SIG-M5 (cell line): ENCODE data around the gene CREBBP.

Experiments
- DNase-seq: peaks from one replicate; lab custom pipeline; 2025; lab: John Stamatoyannopoulos, UW

Gene CREBBP

DNA sequence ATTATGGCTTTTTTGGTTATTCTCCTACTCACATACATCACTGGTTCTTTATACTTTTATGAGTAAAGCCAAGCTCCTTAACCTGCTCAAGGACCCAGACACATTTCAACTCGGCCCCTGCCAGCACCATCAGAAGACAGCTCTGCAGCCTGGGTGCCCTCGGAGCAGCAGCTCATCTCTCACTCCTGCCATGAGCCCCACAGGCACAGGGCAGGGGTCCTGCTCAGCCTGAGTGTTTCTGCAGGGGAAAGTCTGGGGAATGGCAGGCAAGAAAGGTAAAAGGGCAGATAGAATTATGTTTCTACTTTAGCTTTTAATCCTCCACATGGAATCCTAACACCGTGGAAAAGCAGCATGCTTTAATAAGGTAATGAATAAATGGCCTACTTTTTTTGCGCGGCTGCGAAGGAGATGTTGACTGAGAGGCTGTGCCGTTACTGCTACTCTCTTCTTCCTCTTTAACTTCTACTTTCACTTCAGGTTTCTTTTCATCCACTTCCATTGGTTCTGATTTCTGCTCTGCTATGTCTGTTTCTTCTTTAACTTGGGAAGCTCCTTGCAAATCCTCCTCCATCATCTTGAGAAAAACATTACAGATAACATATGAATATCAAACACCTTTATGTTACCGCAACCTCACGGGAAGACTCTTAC lies 113.1 kb downstream of the CREBBP start:
- no peak for DNase-seq

DNA sequence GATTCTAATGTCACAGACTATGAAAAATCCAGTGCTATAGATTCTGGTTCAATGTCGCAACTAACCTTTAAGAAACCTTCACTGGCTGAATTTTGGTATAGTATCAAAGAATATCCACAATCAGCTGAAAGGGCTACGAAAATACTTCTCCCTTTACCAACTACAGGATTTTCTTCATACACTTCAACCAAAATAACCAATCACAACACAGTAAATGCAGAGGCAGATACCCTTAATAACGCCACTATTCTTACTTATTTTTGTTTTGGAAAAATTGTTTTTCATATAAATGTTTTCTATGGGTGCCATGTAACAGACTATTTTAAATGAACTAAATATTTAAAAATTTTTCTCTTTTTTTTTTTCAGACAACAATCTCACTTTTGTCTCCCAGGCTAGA lies 114.3 kb downstream of the CREBBP start:
- DNase-seq: no peak

DNA sequence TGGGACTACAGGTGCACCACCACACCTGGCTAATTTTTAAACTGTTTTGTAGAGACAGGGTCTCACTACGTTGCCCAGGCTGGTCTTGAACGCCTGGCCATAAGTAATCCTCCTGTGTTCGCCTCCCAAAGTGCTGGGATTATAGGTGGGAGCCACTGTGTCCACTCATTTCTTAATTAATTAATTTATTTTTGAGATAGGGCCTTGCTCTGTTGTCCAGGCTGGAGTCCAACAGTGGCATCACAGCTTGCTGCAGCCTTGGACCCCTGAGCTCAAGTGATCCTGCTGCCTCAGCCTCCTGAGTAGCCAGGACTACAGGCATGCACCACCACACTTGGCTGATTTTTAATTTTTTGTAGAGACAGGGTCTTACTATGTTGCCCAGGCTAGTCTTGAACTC lies 116.1 kb downstream of the CREBBP start:
- no peak for DNase-seq

- no peak for DNase-seq
Measured at GRCh38 chr16:3762107-3762750, 118.3 kb downstream of the CREBBP start.

GRCh38 chr16:3761375-3762106 lies 119.0 kb downstream of the CREBBP start:
- DNase-seq: no peak

DNA sequence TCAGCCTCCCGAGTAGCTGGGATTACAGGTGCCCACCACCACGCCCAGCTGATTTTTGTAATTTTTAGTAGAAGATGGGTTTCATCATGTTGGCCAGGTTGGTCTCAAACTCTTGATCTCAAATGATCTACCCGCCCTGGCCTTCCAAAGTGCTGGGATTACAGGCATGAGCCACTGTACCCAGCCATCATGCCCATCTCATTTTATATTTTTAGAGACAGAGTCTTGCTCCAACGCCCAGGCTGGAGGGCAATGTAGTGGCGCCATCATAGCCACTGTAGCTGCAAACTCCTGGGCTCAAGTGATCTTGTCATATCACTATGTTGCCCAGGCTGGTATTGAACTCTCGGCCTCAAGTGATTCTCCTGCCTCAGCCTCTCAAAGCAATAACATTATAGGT lies 120.0 kb downstream of the CREBBP start:
- DNase-seq: no peak

DNA sequence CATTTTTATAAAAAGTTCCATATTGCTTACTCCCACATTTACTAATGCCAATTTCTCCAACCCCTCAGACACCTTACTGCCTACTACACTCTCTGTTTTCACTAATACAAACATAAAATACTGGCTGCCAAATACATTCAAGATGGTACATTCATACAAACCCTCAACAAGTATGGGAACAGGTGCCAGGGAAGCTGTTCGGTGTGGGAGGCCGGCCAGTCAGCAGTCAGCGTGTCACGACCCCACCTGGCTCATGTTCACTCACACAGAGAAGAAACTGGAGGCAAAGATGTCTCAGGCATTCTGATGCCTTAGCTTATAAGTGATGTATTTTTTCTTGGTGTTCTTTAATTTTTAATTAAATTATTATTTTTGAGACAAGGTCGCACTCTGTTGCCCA lies 120.8 kb downstream of the CREBBP start:
- DNase-seq: no peak

- no peak for DNase-seq
Measured at GRCh38 chr16:3756113-3756512, 124.4 kb downstream of the CREBBP start.

DNA sequence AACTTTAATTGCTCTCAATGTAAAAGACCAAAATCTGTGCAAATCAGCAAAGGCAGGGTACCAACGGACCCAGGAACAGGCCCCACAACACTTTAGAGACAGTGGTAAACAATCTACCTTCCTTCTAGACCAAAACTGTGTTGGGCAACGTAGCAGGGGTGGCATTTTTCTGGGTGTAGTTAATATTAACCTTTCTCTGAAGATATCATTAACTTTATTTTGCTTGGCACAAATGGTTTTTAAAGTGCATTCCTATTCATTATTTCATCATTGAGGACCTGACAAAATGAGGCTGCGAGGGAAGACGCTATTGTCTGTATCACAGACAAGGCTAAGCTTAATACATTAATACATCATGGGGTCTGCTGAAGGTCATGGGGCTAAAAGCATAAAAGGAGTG lies 125.3 kb downstream of the CREBBP start:
- DNase-seq: no peak

- no peak for DNase-seq
Measured at GRCh38 chr16:3754772-3755171, 125.7 kb downstream of the CREBBP start.

DNA sequence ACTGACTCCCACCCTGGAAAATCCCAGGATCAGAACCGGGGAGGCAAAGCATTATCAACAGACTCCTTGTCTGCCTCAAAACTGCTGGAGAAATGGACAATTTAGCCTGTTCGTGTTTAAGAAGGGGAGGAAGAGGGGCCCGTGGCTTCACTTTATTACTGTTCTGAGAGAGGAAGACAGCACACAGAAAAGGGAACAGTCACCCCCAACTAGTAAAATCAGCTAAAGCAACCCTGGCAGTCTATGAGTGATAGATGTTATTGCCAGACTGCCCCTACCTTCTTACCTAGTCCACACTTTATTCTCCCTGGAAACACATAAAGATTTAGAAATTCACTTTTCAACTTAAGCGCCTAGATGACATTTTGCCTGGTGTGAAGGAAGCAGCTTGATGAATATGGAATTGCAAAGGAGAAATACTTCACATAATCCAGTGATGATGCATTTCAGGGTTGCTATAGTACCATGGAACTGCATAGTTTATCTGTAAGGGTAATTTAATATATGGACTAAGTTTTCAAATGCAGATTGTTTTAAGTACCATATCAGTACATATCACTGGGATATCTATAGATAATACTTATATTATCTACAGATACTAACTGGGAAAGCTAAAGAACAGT lies 126.3 kb downstream of the CREBBP start:
- DNase-seq: no peak

- DNase-seq: no peak
Measured at GRCh38 chr16:3752984-3753383, 127.5 kb downstream of the CREBBP start.

DNA sequence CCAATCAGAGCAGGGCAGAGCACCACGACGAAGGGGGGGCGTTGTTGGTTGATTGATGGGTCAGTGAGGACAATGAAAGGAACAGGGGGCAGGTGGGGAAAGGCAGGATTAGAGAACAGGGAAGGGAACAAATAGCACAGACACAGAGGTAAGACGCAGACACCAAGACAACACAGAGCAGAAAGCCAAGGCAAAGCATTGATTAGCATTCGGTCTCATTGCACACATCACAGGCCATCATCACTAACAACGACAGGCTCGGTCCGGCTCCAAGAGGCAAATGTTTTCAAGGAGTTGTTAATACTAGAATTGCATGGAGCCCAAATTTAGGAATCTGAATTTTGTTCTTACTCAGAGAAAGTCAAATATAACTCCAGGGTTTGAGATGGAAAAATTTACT lies 128.6 kb downstream of the CREBBP start:
- DNase-seq: no peak

DNA sequence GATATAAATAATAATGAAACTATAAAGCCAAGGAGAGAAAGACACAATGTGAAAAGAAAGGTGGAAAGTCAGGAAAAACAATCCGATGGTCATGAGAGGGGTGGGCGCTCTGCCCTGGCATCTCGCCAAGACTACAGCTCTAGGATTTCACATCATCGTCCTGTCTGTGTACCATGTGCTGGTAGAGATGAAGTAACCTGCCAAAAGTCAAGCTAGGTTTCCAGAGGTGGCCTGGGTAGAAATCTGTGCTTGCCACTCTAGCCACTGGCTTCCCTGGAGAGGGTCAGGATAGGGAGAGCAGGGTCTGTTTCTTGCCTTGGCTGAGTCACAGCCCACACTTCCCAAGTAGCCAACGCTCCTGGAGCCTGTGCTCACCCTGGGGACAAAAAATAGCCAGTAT lies 132.2 kb downstream of the CREBBP start:
- DNase-seq: no peak

- no peak for DNase-seq
Measured at GRCh38 chr16:3745751-3746355, 134.7 kb downstream of the CREBBP start.

GRCh38 chr16:3744018-3744417 lies 136.5 kb downstream of the CREBBP start:
- DNase-seq: no peak

DNA sequence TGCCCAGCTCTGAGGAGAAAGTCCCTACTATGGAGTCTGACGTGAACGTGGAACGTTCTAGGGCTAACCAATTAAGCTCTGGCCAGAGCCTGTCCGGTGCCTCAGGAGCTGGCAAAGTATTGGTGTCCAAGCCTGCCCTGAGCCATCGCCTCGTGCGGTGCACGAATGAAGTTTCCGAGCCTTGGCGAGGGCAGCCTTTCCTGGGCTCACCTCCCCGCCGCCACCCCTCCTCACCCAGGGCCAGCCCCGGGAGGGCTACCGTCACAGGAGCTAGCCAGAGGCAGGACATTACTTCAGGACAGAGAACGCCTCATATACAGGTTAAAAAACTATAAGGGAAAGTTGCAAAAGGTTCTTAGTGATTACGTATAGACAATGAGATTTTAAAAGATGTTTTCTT lies 139.6 kb downstream of the CREBBP start:
- no peak for DNase-seq

GRCh38 chr16:3740186-3740585 lies 140.3 kb downstream of the CREBBP start:
- DNase-seq: no peak

- no peak for DNase-seq
Measured at GRCh38 chr16:3739636-3740035, 140.9 kb downstream of the CREBBP start.

DNA sequence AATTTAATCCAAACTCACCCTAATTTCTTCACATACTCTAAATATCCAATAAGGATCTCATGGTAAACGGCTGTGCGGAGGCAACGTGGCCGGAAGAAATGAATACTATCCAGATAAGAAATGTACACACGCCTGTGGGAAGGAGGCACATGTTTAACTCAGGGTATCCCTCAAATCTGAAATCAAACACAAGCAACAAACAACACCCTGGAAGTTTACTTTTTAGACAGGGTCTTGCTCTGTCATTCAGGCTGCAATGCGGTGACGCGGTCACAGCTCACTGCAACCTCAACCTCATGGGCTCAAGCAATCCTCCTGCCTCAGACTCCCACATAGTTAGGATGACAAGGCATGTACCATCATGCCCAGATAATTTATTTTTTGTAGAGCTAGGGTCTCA lies 142.0 kb downstream of the CREBBP start:
- no peak for DNase-seq

GRCh38 chr16:3738128-3738527 lies 142.4 kb downstream of the CREBBP start:
- no peak for DNase-seq

- no peak for DNase-seq
Measured at GRCh38 chr16:3737181-3737580, 143.3 kb downstream of the CREBBP start.

- DNase-seq: no peak
Measured at GRCh38 chr16:3736116-3736515, 144.4 kb downstream of the CREBBP start.
